ENCODE results near the gene ZNF460. TPM values are rescaled to one million over a fixed set of nuclear protein-coding genes. Genes with fewer than 3 reads are reported as not detected.
"Not testable (repeated sequence)": the region's sequence is repeated elsewhere in the genome, so short reads cannot be mapped to it uniquely, and the experiment has no call there.

ZNF460 gene
- total and polyA plus RNA-seq, 2 experiments from 2014 or later: 5.9 to 77.4 TPM

- 82% methylated on average over 6 of the region's 6 CpGs for WGBS (ENCODE audit: low lambda C conversion rate, missing lambda C conversion rate)
- TF ChIP-seq CTCF (IDR thresholded peaks at IDR 0.05; ENCODE audit: poor library complexity) (no peak), EZH2 (IDR thresholded peaks at IDR 0.05; ENCODE audit: borderline replicate concordance) (no peak), EZH2phosphoT487 (IDR thresholded peaks at IDR 0.05; ENCODE audit: low read depth, severe bottlenecking, unreplicated experiment) (no peak)
- Histone ChIP-seq H3K9me2 (replicated peaks; ENCODE audit: insufficient read depth) (no peaks in the 10 kb centered on the region), H4K20me1 (ENCODE audit: insufficient read depth, poor library complexity, severe bottlenecking) (no peaks in the 10 kb centered on the region), H3K27ac (no peak overlapping the region), H3K4me3 (no peak overlapping the region), H3K36me3 (replicated peaks; ENCODE audit: insufficient read depth, low read depth) (no peaks in the 10 kb centered on the region), H3K4me1 (ENCODE audit: insufficient read depth) (no peaks in the 10 kb centered on the region), H3K4me2 (no peak overlapping the region), H2AFZ (no peak overlapping the region), H3K9me3 (ENCODE audit: low read depth) (no peaks in the 10 kb centered on the region), H3K79me2 (peaks cover 32% of the 10 kb centered on the region), H3K27me3 (no peaks in the 10 kb centered on the region)
- DNase-seq (ENCODE audit: low spot score): no peak
These were observed 31.6 kb upstream of the ZNF460 start for GRCh38 chr19:57248646-57249045.

GRCh38 chr19:57249329-57249728 lies 31.0 kb upstream of the ZNF460 start:
- H3K9me2 ChIP-seq (replicated peaks; ENCODE audit: insufficient read depth): no peaks in the 10 kb centered on the region
- H3K27ac ChIP-seq: no peak overlapping the region
- TF ChIP-seq CTCF (IDR thresholded peaks at IDR 0.05; ENCODE audit: poor library complexity) (no peak), EZH2phosphoT487 (IDR thresholded peaks at IDR 0.05; ENCODE audit: low read depth, severe bottlenecking, unreplicated experiment) (no peak), EZH2 (IDR thresholded peaks at IDR 0.05; ENCODE audit: borderline replicate concordance) (no peak)
- no peak overlapping the region for H3K4me3 ChIP-seq
- peaks cover 29% of the 10 kb centered on the region for H3K79me2 ChIP-seq
- no peaks in the 10 kb centered on the region for H3K27me3 ChIP-seq
- DNase-seq (ENCODE audit: low spot score): no peak
- no peak overlapping the region for H3K4me2 ChIP-seq
- 93% methylated on average over 1 of the region's 1 CpG for WGBS (ENCODE audit: low lambda C conversion rate, missing lambda C conversion rate)
- no peaks in the 10 kb centered on the region for H3K9me3 ChIP-seq (ENCODE audit: low read depth)
- no peaks in the 10 kb centered on the region for H4K20me1 ChIP-seq (ENCODE audit: insufficient read depth, poor library complexity, severe bottlenecking)
- H3K36me3 ChIP-seq (replicated peaks; ENCODE audit: insufficient read depth, low read depth): no peaks in the 10 kb centered on the region
- H2AFZ ChIP-seq: no peak overlapping the region
- no peaks in the 10 kb centered on the region for H3K4me1 ChIP-seq (ENCODE audit: insufficient read depth)

GRCh38 chr19:57253767-57254166 lies 26.5 kb upstream of the ZNF460 start:
- not testable (repeated sequence) for DNase-seq (ENCODE audit: low spot score); H2AFZ ChIP-seq; H3K36me3 ChIP-seq (replicated peaks; ENCODE audit: insufficient read depth, low read depth); H3K27ac ChIP-seq; H3K4me1 ChIP-seq (ENCODE audit: insufficient read depth); H3K4me2 ChIP-seq; H4K20me1 ChIP-seq (ENCODE audit: insufficient read depth, poor library complexity, severe bottlenecking); H3K4me3 ChIP-seq; H3K9me3 ChIP-seq (ENCODE audit: low read depth); H3K9me2 ChIP-seq (replicated peaks; ENCODE audit: insufficient read depth); H3K27me3 ChIP-seq
- WGBS (ENCODE audit: low lambda C conversion rate, missing lambda C conversion rate): 94% methylated on average over 11 of the region's 11 CpGs
- peaks cover 30% of the 10 kb centered on the region for H3K79me2 ChIP-seq

- no peaks in the 10 kb centered on the region for H3K27me3 ChIP-seq
- H3K27ac ChIP-seq: no peak overlapping the region
- no peak overlapping the region for H3K4me3 ChIP-seq
- no peak for DNase-seq (ENCODE audit: low spot score)
- no peak overlapping the region for H3K4me2 ChIP-seq
- H3K36me3 ChIP-seq (replicated peaks; ENCODE audit: insufficient read depth, low read depth): no peaks in the 10 kb centered on the region
- WGBS (ENCODE audit: low lambda C conversion rate, missing lambda C conversion rate): 93% methylated on average over 3 of the region's 3 CpGs
- TF ChIP-seq EZH2phosphoT487 (IDR thresholded peaks at IDR 0.05; ENCODE audit: low read depth, severe bottlenecking, unreplicated experiment) (no peak), CTCF (IDR thresholded peaks at IDR 0.05; ENCODE audit: poor library complexity) (no peak), EZH2 (IDR thresholded peaks at IDR 0.05; ENCODE audit: borderline replicate concordance) (no peak)
- no peaks in the 10 kb centered on the region for H3K9me3 ChIP-seq (ENCODE audit: low read depth)
- H3K79me2 ChIP-seq: peaks cover 9% of the 10 kb centered on the region
- H3K9me2 ChIP-seq (replicated peaks; ENCODE audit: insufficient read depth): no peaks in the 10 kb centered on the region
- peaks cover 5% of the 10 kb centered on the region for H3K4me1 ChIP-seq (ENCODE audit: insufficient read depth)
- no peaks in the 10 kb centered on the region for H4K20me1 ChIP-seq (ENCODE audit: insufficient read depth, poor library complexity, severe bottlenecking)
- no peak overlapping the region for H2AFZ ChIP-seq
These were observed 18.2 kb upstream of the ZNF460 start for GRCh38 chr19:57262044-57262443.

Data from hepatocyte (in vitro differentiated cells).